NCI-H1694 treated with DMSO at 0.1 percent for 48 hours (cell line): ENCODE measurements around the gene CDHR5.
"Not testable (repeated sequence)": the region's sequence is repeated elsewhere in the genome, so short reads cannot be mapped to it uniquely, and the experiment has no call there.

ENCODE experiments used
- DNase-seq: peaks from one replicate; lab custom pipeline; 2025; lab: John Stamatoyannopoulos, UW

CDHR5 gene

GRCh38 chr11:586376-587316, 38.1 kb downstream of the CDHR5 start:
- DNase-seq, result no peak

- no peak for DNase-seq
Observed at GRCh38 chr11:584287-584686, 40.5 kb downstream of the CDHR5 start.

- DNase-seq, result no peak
Observed at GRCh38 chr11:581752-582151, 43.0 kb downstream of the CDHR5 start.

- no peak for DNase-seq
Observed at GRCh38 chr11:581342-581741, 43.4 kb downstream of the CDHR5 start.

- DNase-seq, result no peak
Observed at GRCh38 chr11:579830-580601, 44.7 kb downstream of the CDHR5 start.

- DNase-seq, result no peak
Observed at GRCh38 chr11:578276-579035, 46.3 kb downstream of the CDHR5 start.

GRCh38 chr11:577611-577894, 47.2 kb downstream of the CDHR5 start:
- DNase-seq, result no peak

GRCh38 chr11:576811-577610, 47.7 kb downstream of the CDHR5 start:
- DNase-seq, result no peak

GRCh38 chr11:575996-576768, 48.6 kb downstream of the CDHR5 start, which contains the start of gene PHRF1:
PHRF1 (plus strand) TSS chr11:576470; CDS start chr11:581513, 5,043 bp downstream.
- peak; percentile 88 for DNase-seq

GRCh38 chr11:575313-575995, 49.3 kb downstream of the CDHR5 start:
- peak; percentile 60 for DNase-seq

GRCh38 chr11:574632-575312, 50.0 kb downstream of the CDHR5 start:
- no peak for DNase-seq

GRCh38 chr11:574031-574570, 50.7 kb downstream of the CDHR5 start:
- DNase-seq, result not testable (repeated sequence)

GRCh38 chr11:573146-573759, 51.5 kb downstream of the CDHR5 start:
- no peak for DNase-seq

- no peak for DNase-seq
Observed at GRCh38 chr11:571802-572185, 53.0 kb downstream of the CDHR5 start.

GRCh38 chr11:569158-569885, 55.4 kb downstream of the CDHR5 start:
- DNase-seq, result no peak

GRCh38 chr11:568306-569157, 56.2 kb downstream of the CDHR5 start:
- peak; percentile 81 for DNase-seq

GRCh38 chr11:567629-568292, 57.0 kb downstream of the CDHR5 start:
- DNase-seq, result no peak
